Central memory CD8-positive, alpha-beta T cell (primary cell): ENCODE results near the gene RNF141.

ENCODE experiments used
- ATAC-seq: fragments of 150-1000 bp; cut with Tn5 transposase; replicated peaks from 2 replicates; pipeline ENCODE4 v1.10.0; 2022; ENCODE audit warnings: mild to moderate bottlenecking, moderate FRiP score, moderate number of reproducible peaks; ENCODE audit not compliant: poor library complexity, severe bottlenecking; ENCODE audit errors: extremely low read depth
- DNase-seq, 2 donors: peaks; one replicate each; pipeline ENCODE4 v3.0.0; 2021; ENCODE audit warnings: low spot score in 2 of 2
- H3K27ac Mint-ChIP-seq: one replicate; pipeline ENCODE4 v1.8.0; 2022; ENCODE audit warnings: low read depth, mild to moderate bottlenecking, moderate library complexity, mixed read lengths
- H3K27me3 Mint-ChIP-seq: one replicate; pipeline ENCODE4 v1.8.0; 2022; ENCODE audit warnings: mixed read lengths
- H3K36me3 Mint-ChIP-seq: one replicate; pipeline ENCODE4 v1.8.0; 2022; ENCODE audit warnings: mild to moderate bottlenecking, moderate library complexity, mixed read lengths; ENCODE audit not compliant: insufficient read depth
- H3K4me1 Mint-ChIP-seq: one replicate; pipeline ENCODE4 v1.8.0; 2022; ENCODE audit warnings: mixed read lengths
- H3K4me3 Mint-ChIP-seq: one replicate; pipeline ENCODE4 v1.8.0; 2022; ENCODE audit warnings: mild to moderate bottlenecking, moderate library complexity, mixed read lengths
- H3K9me3 Mint-ChIP-seq: one replicate; pipeline ENCODE4 v1.8.0; 2022; ENCODE audit warnings: mixed read lengths

RNF141 gene

GRCh38 chr11:10540915-10541560, at the start of gene RNF141:
TSS of gene RNF141 (minus strand) at chr11:10541187. CDS start at chr11:10534158, 7,029 bp downstream.
- Mint-ChIP-seq H3K9me3 (no peaks in the 10 kb centered on the region), H3K27me3 (no peaks in the 10 kb centered on the region), H3K27ac (peak within 1 kb of the TSS; percentile 85), H3K4me1 (peaks cover 18% of the 10 kb centered on the region), H3K4me3 (peak within 1 kb of the TSS; percentile 83), H3K36me3 (peaks cover 15% of the 10 kb centered on the region)
- ATAC-seq: peak; percentile 94
- peak; percentile 90 to 92 for DNase-seq

- no peak overlapping the region for H3K4me3 Mint-ChIP-seq
- peaks cover 31% of the 10 kb centered on the region for H3K27me3 Mint-ChIP-seq
- ATAC-seq: no peak
- no peaks in the 10 kb centered on the region for H3K9me3 Mint-ChIP-seq
- no peaks in the 10 kb centered on the region for H3K4me1 Mint-ChIP-seq
- no peak for DNase-seq
- H3K36me3 Mint-ChIP-seq: no peaks in the 10 kb centered on the region
- H3K27ac Mint-ChIP-seq: no peak overlapping the region
Observed at GRCh38 chr11:10590218-10590915, 49.4 kb upstream of the RNF141 start.

- H3K9me3 Mint-ChIP-seq: no peaks in the 10 kb centered on the region
- no peaks in the 10 kb centered on the region for H3K36me3 Mint-ChIP-seq
- H3K27me3 Mint-ChIP-seq: peaks cover 29% of the 10 kb centered on the region
- no peak for ATAC-seq
- no peaks in the 10 kb centered on the region for H3K4me1 Mint-ChIP-seq
- H3K4me3 Mint-ChIP-seq: no peak overlapping the region
- DNase-seq: no peak
- no peak overlapping the region for H3K27ac Mint-ChIP-seq
Observed at GRCh38 chr11:10588904-10589303, 47.9 kb upstream of the RNF141 start.

GRCh38 chr11:10587995-10588394, 47.0 kb upstream of the RNF141 start:
- Mint-ChIP-seq H3K36me3 (no peaks in the 10 kb centered on the region), H3K9me3 (no peaks in the 10 kb centered on the region), H3K4me1 (no peaks in the 10 kb centered on the region), H3K4me3 (no peak overlapping the region), H3K27ac (no peak overlapping the region), H3K27me3 (peaks cover 34% of the 10 kb centered on the region)
- DNase-seq: no peak
- ATAC-seq: no peak

GRCh38 chr11:10587388-10587787, 46.4 kb upstream of the RNF141 start:
- H3K4me3 Mint-ChIP-seq: no peak overlapping the region
- H3K9me3 Mint-ChIP-seq: no peaks in the 10 kb centered on the region
- peaks cover 40% of the 10 kb centered on the region for H3K27me3 Mint-ChIP-seq
- no peak for DNase-seq
- no peaks in the 10 kb centered on the region for H3K4me1 Mint-ChIP-seq
- ATAC-seq: no peak
- no peak overlapping the region for H3K27ac Mint-ChIP-seq
- no peaks in the 10 kb centered on the region for H3K36me3 Mint-ChIP-seq

GRCh38 chr11:10584071-10584501, 43.1 kb upstream of the RNF141 start:
- Mint-ChIP-seq H3K27me3 (peaks cover 56% of the 10 kb centered on the region), H3K4me3 (no peak overlapping the region), H3K9me3 (no peaks in the 10 kb centered on the region), H3K27ac (no peak overlapping the region), H3K4me1 (no peaks in the 10 kb centered on the region), H3K36me3 (no peaks in the 10 kb centered on the region)
- ATAC-seq (no peak), DNase-seq (no peak)

- no peak overlapping the region for H3K4me3 Mint-ChIP-seq
- ATAC-seq (peak; percentile 32), DNase-seq (no peak)
- H3K36me3 Mint-ChIP-seq: no peaks in the 10 kb centered on the region
- no peak overlapping the region for H3K27ac Mint-ChIP-seq
- H3K9me3 Mint-ChIP-seq: no peaks in the 10 kb centered on the region
- peaks cover 56% of the 10 kb centered on the region for H3K27me3 Mint-ChIP-seq
- no peaks in the 10 kb centered on the region for H3K4me1 Mint-ChIP-seq
Observed at GRCh38 chr11:10581481-10582019, 40.6 kb upstream of the RNF141 start.

- Mint-ChIP-seq H3K4me1 (no peaks in the 10 kb centered on the region), H3K27ac (no peak overlapping the region), H3K27me3 (peaks cover 56% of the 10 kb centered on the region), H3K36me3 (no peaks in the 10 kb centered on the region), H3K9me3 (no peaks in the 10 kb centered on the region), H3K4me3 (no peak overlapping the region)
- ATAC-seq (no peak), DNase-seq (no peak)
Observed at GRCh38 chr11:10580623-10581022, 39.6 kb upstream of the RNF141 start.

- Mint-ChIP-seq H3K4me1 (no peaks in the 10 kb centered on the region), H3K4me3 (no peak overlapping the region), H3K36me3 (no peaks in the 10 kb centered on the region), H3K27me3 (peaks cover 58% of the 10 kb centered on the region), H3K9me3 (no peaks in the 10 kb centered on the region), H3K27ac (no peak overlapping the region)
- DNase-seq (no peak), ATAC-seq (no peak)
Observed at GRCh38 chr11:10579700-10580099, 38.7 kb upstream of the RNF141 start.

GRCh38 chr11:10576035-10576398, 35.0 kb upstream of the RNF141 start:
- ATAC-seq (no peak), DNase-seq (no peak)
- no peak overlapping the region for H3K27ac Mint-ChIP-seq
- no peaks in the 10 kb centered on the region for H3K4me1 Mint-ChIP-seq
- H3K27me3 Mint-ChIP-seq: peaks cover 58% of the 10 kb centered on the region
- no peaks in the 10 kb centered on the region for H3K36me3 Mint-ChIP-seq
- no peaks in the 10 kb centered on the region for H3K9me3 Mint-ChIP-seq
- no peak overlapping the region for H3K4me3 Mint-ChIP-seq

- ATAC-seq (no peak), DNase-seq (no peak)
- H3K27ac Mint-ChIP-seq: no peak overlapping the region
- H3K4me3 Mint-ChIP-seq: no peak overlapping the region
- no peaks in the 10 kb centered on the region for H3K36me3 Mint-ChIP-seq
- H3K27me3 Mint-ChIP-seq: peaks cover 55% of the 10 kb centered on the region
- H3K4me1 Mint-ChIP-seq: no peaks in the 10 kb centered on the region
- no peaks in the 10 kb centered on the region for H3K9me3 Mint-ChIP-seq
Observed at GRCh38 chr11:10575346-10576034, 34.5 kb upstream of the RNF141 start.

GRCh38 chr11:10573556-10573955, 32.6 kb upstream of the RNF141 start:
- no peaks in the 10 kb centered on the region for H3K4me1 Mint-ChIP-seq
- H3K4me3 Mint-ChIP-seq: no peak overlapping the region
- H3K9me3 Mint-ChIP-seq: no peaks in the 10 kb centered on the region
- DNase-seq: no peak
- ATAC-seq: no peak
- H3K36me3 Mint-ChIP-seq: no peaks in the 10 kb centered on the region
- no peak overlapping the region for H3K27ac Mint-ChIP-seq
- peaks cover 49% of the 10 kb centered on the region for H3K27me3 Mint-ChIP-seq
